PC-9 (cell line): ENCODE measurements around the gene SHISA5.

Experiments used
- EZH2 ChIP-seq: fragments of 200-600 bp; sonication (generic); IDR thresholded peaks from 2 replicates; pipeline ENCODE4 v1.8.0; 2017; ENCODE audit warnings: antibody characterized with exemption, low read depth
- TF ChIP-seq, protein P1 (sequence below): fragments of 200-600 bp; sonication (generic); conservative IDR thresholded peaks from 2 replicates; pipeline ENCODE4 v1.6.1; 2017; ENCODE audit warnings: mixed run types, antibody characterized with exemption, mild to moderate bottlenecking, moderate library complexity

DNA sequence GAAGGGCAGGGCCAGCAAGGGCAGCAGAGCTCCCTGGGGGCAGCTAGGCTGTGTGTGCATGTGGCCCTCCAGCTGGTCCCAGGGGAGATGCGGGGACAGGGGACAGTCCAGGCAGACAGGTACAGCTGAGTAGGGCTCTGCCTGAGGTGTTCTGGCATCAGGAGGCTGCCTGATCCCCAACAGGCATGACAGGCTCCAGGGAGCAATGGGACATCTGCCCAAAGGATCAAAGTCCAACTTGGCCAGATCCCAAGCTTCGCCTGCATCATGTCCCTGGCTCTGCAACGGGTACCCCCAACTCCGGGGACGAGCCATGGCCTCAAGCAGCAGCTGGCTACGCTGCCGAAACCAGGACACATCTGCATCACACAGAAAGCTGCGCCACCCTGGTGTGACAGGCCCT lies 35.6 kb downstream of the SHISA5 start:
- TF ChIP-seq, protein P1, sequence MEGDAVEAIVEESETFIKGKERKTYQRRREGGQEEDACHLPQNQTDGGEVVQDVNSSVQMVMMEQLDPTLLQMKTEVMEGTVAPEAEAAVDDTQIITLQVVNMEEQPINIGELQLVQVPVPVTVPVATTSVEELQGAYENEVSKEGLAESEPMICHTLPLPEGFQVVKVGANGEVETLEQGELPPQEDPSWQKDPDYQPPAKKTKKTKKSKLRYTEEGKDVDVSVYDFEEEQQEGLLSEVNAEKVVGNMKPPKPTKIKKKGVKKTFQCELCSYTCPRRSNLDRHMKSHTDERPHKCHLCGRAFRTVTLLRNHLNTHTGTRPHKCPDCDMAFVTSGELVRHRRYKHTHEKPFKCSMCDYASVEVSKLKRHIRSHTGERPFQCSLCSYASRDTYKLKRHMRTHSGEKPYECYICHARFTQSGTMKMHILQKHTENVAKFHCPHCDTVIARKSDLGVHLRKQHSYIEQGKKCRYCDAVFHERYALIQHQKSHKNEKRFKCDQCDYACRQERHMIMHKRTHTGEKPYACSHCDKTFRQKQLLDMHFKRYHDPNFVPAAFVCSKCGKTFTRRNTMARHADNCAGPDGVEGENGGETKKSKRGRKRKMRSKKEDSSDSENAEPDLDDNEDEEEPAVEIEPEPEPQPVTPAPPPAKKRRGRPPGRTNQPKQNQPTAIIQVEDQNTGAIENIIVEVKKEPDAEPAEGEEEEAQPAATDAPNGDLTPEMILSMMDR, result no peak
- TF ChIP-seq EZH2, result no peak
